GM19240 (cell line): ENCODE data around the gene GNA14.
"Not testable (repeated sequence)": the region's sequence is repeated elsewhere in the genome, so short reads cannot be mapped to it uniquely, and the experiment has no call there.

Source experiments
- DNase-seq: peaks from one replicate; pipeline ENCODE4 v3.0.0; 2011; ENCODE audit warnings: low spot score; ENCODE audit not compliant: insufficient read length

The GNA14 gene

GRCh38 chr9:77588271-77588937 lies 59.7 kb downstream of the GNA14 start:
- no peak for DNase-seq

- no peak for DNase-seq
Observed at GRCh38 chr9:77587851-77588250, 60.3 kb downstream of the GNA14 start.

GRCh38 chr9:77587042-77587441 lies 61.1 kb downstream of the GNA14 start:
- no peak for DNase-seq

GRCh38 chr9:77586591-77586990 lies 61.5 kb downstream of the GNA14 start:
- DNase-seq, result no peak

GRCh38 chr9:77585335-77585786 lies 62.8 kb downstream of the GNA14 start:
- DNase-seq, result no peak

GRCh38 chr9:77584927-77585326 lies 63.2 kb downstream of the GNA14 start:
- DNase-seq, result not testable (repeated sequence)

- no peak for DNase-seq
Observed at GRCh38 chr9:77582961-77583576, 65.1 kb downstream of the GNA14 start.

- DNase-seq, result no peak
Observed at GRCh38 chr9:77582525-77582924, 65.6 kb downstream of the GNA14 start.

GRCh38 chr9:77575785-77576184 lies 72.3 kb downstream of the GNA14 start:
- no peak for DNase-seq

GRCh38 chr9:77569335-77569734 lies 78.8 kb downstream of the GNA14 start:
- DNase-seq, result no peak

GRCh38 chr9:77563174-77563573 lies 84.9 kb downstream of the GNA14 start:
- no peak for DNase-seq

- no peak for DNase-seq
Observed at GRCh38 chr9:77562019-77562748, 85.9 kb downstream of the GNA14 start.

GRCh38 chr9:77561331-77562018 lies 86.6 kb downstream of the GNA14 start:
- DNase-seq, result no peak

GRCh38 chr9:77556396-77556795 lies 91.7 kb downstream of the GNA14 start:
- no peak for DNase-seq

GRCh38 chr9:77554586-77555105 lies 93.5 kb downstream of the GNA14 start:
- no peak for DNase-seq

GRCh38 chr9:77547106-77547730 lies 100.9 kb downstream of the GNA14 start:
- no peak for DNase-seq

GRCh38 chr9:77546376-77546950 lies 101.7 kb downstream of the GNA14 start:
- DNase-seq, result no peak

- no peak for DNase-seq
Observed at GRCh38 chr9:77544546-77544945, 103.6 kb downstream of the GNA14 start.

- DNase-seq, result no peak
Observed at GRCh38 chr9:77543131-77543822, 104.8 kb downstream of the GNA14 start.

- no peak for DNase-seq
Observed at GRCh38 chr9:77541600-77541999, 106.5 kb downstream of the GNA14 start.
